HepG2 (cell line): ENCODE results near the gene DSCAM. TPM values are rescaled to one million over a fixed set of nuclear protein-coding genes. Genes with fewer than 3 reads are reported as not detected.

Experiments
- CSRNP1 ChIP-seq: sonication (generic); formaldehyde crosslinking; IDR thresholded peaks from 2 replicates; pipeline ENCODE4 v1.8.1; 2023; ENCODE audit warnings: mild to moderate bottlenecking, missing genetic modification reagents
- LCORL ChIP-seq, 2 experiments: fragments of 450-650 bp in 1 of 2; sonication (generic) in 1 of 2; formaldehyde crosslinking in 1 of 2; IDR thresholded peaks; 2 replicates each; pipeline versions ENCODE4 v1.5.0 to v1.6.1; 2017 to 2020; ENCODE audit warnings: antibody characterized with exemption in 1 of 2, missing genetic modification reagents in 1 of 2
- SSRP1 ChIP-seq: IDR thresholded peaks from 2 replicates; pipeline ENCODE4 v1.6.1; 2016; ENCODE audit warnings: control low read depth
- TBP ChIP-seq: sonication (generic); formaldehyde crosslinking; IDR thresholded peaks from 2 replicates; pipeline ENCODE4 v1.5.0; 2020; ENCODE audit warnings: missing genetic modification reagents
- ZFP41 ChIP-seq: sonication (generic); formaldehyde crosslinking; IDR thresholded peaks from 2 replicates; pipeline ENCODE4 v1.4.0; 2020; ENCODE audit warnings: mild to moderate bottlenecking, missing genetic modification reagents, borderline replicate concordance
- ZNF556 ChIP-seq: sonication (generic); formaldehyde crosslinking; IDR thresholded peaks from 2 replicates; pipeline ENCODE4 v1.4.0; 2020; ENCODE audit warnings: mild to moderate bottlenecking, missing genetic modification reagents, borderline replicate concordance
- ZNF646 ChIP-seq: sonication (generic); formaldehyde crosslinking; IDR thresholded peaks from 2 replicates; pipeline ENCODE4 v1.9.0; 2021; ENCODE audit warnings: mild to moderate bottlenecking, missing genetic modification reagents
- polyA plus RNA-seq, 8 experiments: library from polyadenylated mRNA; depleted of rRNA in 3 of 8; stranded (reverse) in 7 of 8; unstranded in 1 of 8; fragments of >200 nt; fragmentation: Illumina TruSeq in 4 of 8; extraction: Trizol in 4 of 8; gene quantifications; 2 replicates each; pipeline versions ENCODE4 v1.2.1 to v1.2.3, GENCODE V29; 2011 to 2016; ENCODE audit warnings: low read depth in 4 of 8, missing spikeins in 1 of 8, mixed read lengths in 1 of 8; ENCODE audit not compliant: insufficient read depth in 1 of 8
- total RNA-seq, 5 experiments: library from RNA; depleted of rRNA; stranded (reverse); fragments of >200 nt; fragmentation: Illumina TruSeq; extraction: Trizol; gene quantifications; 2 replicates each; pipeline ENCODE4 v1.2.3, GENCODE V29; 2016; ENCODE audit warnings: low read depth in 1 of 5

The DSCAM gene
- total and polyA plus RNA-seq, 2 of the 13 experiments (the other 11 are each of a cell fraction or from before 2014, with no cell fraction given) = not detected

- no peak for TF ChIP-seq ZNF646 (CRISPR knock-in tag)
- no peak for TF ChIP-seq SSRP1 (CRISPR knock-in tag)
- TF ChIP-seq LCORL (IDR thresholded peaks at IDR 0.05) = no peak
- no peak for TF ChIP-seq LCORL (CRISPR knock-in tag; IDR thresholded peaks at IDR 0.05)
- no peak for TF ChIP-seq TBP
- no peak for TF ChIP-seq ZNF556 (CRISPR knock-in tag)
- TF ChIP-seq CSRNP1 (CRISPR knock-in tag) = no peak
- no peak for TF ChIP-seq ZFP41 (CRISPR knock-in tag)
Observed at GRCh38 chr21:40646651-40647050, 200.3 kb downstream of the DSCAM start (continued).
